ENCODE results near the gene LRRC39.

Gene LRRC39

DNA sequence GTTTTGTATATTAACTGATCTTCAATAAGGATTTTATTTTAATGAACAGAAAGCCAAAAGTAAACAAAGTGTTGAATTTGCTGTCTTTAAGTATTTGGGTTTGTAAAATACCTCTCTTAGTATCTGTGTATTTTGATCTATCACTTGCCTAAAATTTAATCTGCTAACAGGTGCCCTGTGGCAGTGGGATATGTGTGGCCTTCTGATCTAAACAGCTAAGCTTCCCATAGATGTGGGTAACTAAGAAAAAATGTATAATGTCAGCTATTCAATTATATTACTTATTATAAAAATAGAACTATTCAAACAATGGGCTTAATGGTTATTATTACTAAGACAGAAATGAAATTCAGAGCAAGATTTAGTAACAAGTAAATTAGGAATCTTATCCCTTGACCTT lies 15.2 kb downstream of the LRRC39 start:
- no peaks in the 10 kb centered on the region for H3K9me3 ChIP-seq (ENCODE audit: low read length)
- H3K4me3 ChIP-seq (ENCODE audit: low read depth, low read length, poor library complexity, severe bottlenecking) = no peak overlapping the region
- H3F3A ChIP-seq (ENCODE audit: insufficient read depth, low read length) = no peaks in the 10 kb centered on the region
- H3K36me3 ChIP-seq (ENCODE audit: insufficient read depth, low read length) = no peaks in the 10 kb centered on the region
- no peak overlapping the region for H2AFZ ChIP-seq (ENCODE audit: low read length)
- no peaks in the 10 kb centered on the region for H3K4me1 ChIP-seq (ENCODE audit: insufficient read depth, low read length, severe bottlenecking)
- H3K27ac ChIP-seq (ENCODE audit: low read depth, low read length, poor library complexity, severe bottlenecking) = no peak overlapping the region
- no peak for TF ChIP-seq EZH2 (IDR thresholded peaks at IDR 0.05; ENCODE audit: borderline replicate concordance, low read length)
- TF ChIP-seq CTCF (IDR thresholded peaks at IDR 0.05; ENCODE audit: low read length) = no peak
- no peaks in the 10 kb centered on the region for H3K9me2 ChIP-seq (ENCODE audit: low read depth, low read length)
- no peaks in the 10 kb centered on the region for H3K79me2 ChIP-seq (ENCODE audit: insufficient read depth, low read length)
- H4K20me1 ChIP-seq (ENCODE audit: insufficient read depth, low read length) = no peaks in the 10 kb centered on the region
- no peak overlapping the region for H3K4me2 ChIP-seq (ENCODE audit: low read length)
- no peak overlapping the region for H3K9ac ChIP-seq (ENCODE audit: low read length)
- no peaks in the 10 kb centered on the region for H3K27me3 ChIP-seq (ENCODE audit: insufficient read depth, low read length)

- no peak overlapping the region for H3K4me3 ChIP-seq (ENCODE audit: low read depth, low read length, poor library complexity, severe bottlenecking)
- peaks cover 6% of the 10 kb centered on the region for H3K4me1 ChIP-seq (ENCODE audit: insufficient read depth, low read length, severe bottlenecking)
- no peaks in the 10 kb centered on the region for H3K79me2 ChIP-seq (ENCODE audit: insufficient read depth, low read length)
- H4K20me1 ChIP-seq (ENCODE audit: insufficient read depth, low read length) = no peaks in the 10 kb centered on the region
- H3F3A ChIP-seq (ENCODE audit: insufficient read depth, low read length) = no peaks in the 10 kb centered on the region
- no peak overlapping the region for H3K4me2 ChIP-seq (ENCODE audit: low read length)
- H3K27me3 ChIP-seq (ENCODE audit: insufficient read depth, low read length) = no peaks in the 10 kb centered on the region
- H3K9me3 ChIP-seq (ENCODE audit: low read length) = no peaks in the 10 kb centered on the region
- no peak overlapping the region for H3K9ac ChIP-seq (ENCODE audit: low read length)
- H3K9me2 ChIP-seq (ENCODE audit: low read depth, low read length) = no peaks in the 10 kb centered on the region
- TF ChIP-seq CTCF (IDR thresholded peaks at IDR 0.05; ENCODE audit: low read length) = no peak
- no peak for TF ChIP-seq EZH2 (IDR thresholded peaks at IDR 0.05; ENCODE audit: borderline replicate concordance, low read length)
- H3K36me3 ChIP-seq (ENCODE audit: insufficient read depth, low read length) = peaks cover 28% of the 10 kb centered on the region; the same call in 1 of the 2 replicates
- no peak overlapping the region for H3K27ac ChIP-seq (ENCODE audit: low read depth, low read length, poor library complexity, severe bottlenecking)
- no peak overlapping the region for H2AFZ ChIP-seq (ENCODE audit: low read length)
Measured at GRCh38 chr1:100152271-100152670, 25.8 kb downstream of the LRRC39 start.

DNA sequence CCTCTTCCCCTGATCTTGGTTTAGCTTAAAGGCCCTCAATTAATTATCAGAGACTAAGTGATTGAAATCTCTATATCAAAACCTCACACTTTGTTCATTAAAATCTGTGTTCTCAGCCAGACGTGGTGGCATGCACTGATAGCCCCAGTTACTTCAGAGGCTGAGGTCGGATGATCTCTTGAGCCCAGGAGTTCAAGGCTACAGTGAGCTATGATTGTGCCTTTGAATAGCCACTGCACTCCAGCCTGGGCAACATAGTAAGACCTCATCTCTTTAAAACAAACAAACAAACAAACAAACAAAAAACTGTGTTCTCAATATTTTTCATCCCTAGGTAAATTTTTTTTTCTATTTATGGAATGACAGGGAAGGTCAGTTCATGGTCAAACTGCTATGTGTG lies 26.4 kb downstream of the LRRC39 start:
- Histone ChIP-seq H3K4me1 (ENCODE audit: insufficient read depth, low read length, severe bottlenecking) (peaks cover 6% of the 10 kb centered on the region), H3K9me3 (ENCODE audit: low read length) (no peaks in the 10 kb centered on the region)

More for the DNA sequence above, 26.4 kb downstream of the LRRC39 start:
- Histone ChIP-seq H3K9me2 (ENCODE audit: low read depth, low read length) (no peaks in the 10 kb centered on the region), H3K36me3 (ENCODE audit: insufficient read depth, low read length) (peaks cover 31% of the 10 kb centered on the region), H3K27ac (ENCODE audit: low read depth, low read length, poor library complexity, severe bottlenecking) (no peak overlapping the region), H3K4me3 (ENCODE audit: low read depth, low read length, poor library complexity, severe bottlenecking) (no peak overlapping the region), H3K9ac (ENCODE audit: low read length) (no peak overlapping the region), H3F3A (ENCODE audit: insufficient read depth, low read length) (no peaks in the 10 kb centered on the region), H4K20me1 (ENCODE audit: insufficient read depth, low read length) (no peaks in the 10 kb centered on the region), H3K4me2 (ENCODE audit: low read length) (no peak overlapping the region), H2AFZ (ENCODE audit: low read length) (no peak overlapping the region), H3K79me2 (ENCODE audit: insufficient read depth, low read length) (no peaks in the 10 kb centered on the region), H3K27me3 (ENCODE audit: insufficient read depth, low read length) (no peaks in the 10 kb centered on the region)
- TF ChIP-seq EZH2 (IDR thresholded peaks at IDR 0.05; ENCODE audit: borderline replicate concordance, low read length) (no peak), CTCF (IDR thresholded peaks at IDR 0.05; ENCODE audit: low read length) (no peak)
